Measurements from ENCODE around the gene DPPA4. TPM values are rescaled to one million over a fixed set of nuclear protein-coding genes. Genes with fewer than 3 reads are reported as not detected.

The DPPA4 gene
- total RNA-seq, 2 donors from 2014 or later: not detected

DNA sequence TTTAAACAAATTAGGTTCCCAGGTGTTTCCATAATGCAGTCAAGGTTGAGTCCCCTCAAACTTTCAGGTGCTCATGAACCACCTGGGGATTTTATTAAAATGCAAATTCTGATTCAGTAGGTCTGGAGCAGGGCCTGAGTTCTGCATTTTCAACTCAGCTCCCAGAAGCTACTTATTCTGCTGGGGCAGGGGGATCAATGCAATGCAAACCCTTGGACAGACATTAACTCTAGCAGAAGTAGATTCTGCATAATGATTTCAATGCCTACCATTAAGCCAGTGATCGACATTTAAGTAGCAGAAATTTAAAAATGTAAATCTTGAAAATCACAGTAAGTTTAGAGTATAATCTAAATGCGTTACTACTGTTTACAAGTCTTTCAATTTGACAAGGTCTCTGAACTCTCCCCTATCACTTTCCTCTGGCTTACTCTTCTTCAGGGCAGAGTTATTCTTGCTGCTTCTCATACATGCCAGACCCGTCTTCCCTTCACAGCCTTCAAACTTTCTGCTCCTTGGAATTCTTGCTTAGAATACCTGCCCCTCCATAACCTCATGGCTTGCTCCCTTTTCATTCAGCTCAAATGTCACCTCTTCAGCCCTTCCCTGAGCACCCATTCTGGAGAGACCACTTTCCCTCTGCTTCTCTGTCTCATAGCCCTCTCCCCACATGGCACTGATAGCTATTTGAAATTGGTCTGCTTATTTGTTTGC is 19.3 kb upstream of the DPPA4 start:
- H3K4me1 ChIP-seq: no peaks in the 10 kb centered on the region
- H3K36me3 ChIP-seq: no peaks in the 10 kb centered on the region
- H3K27me3 ChIP-seq: no peaks in the 10 kb centered on the region
- no peak overlapping the region for H3K27ac ChIP-seq
- no peak overlapping the region for H3K4me3 ChIP-seq
- DNase-seq (ENCODE audit: low spot score): no peak
- H3K9me3 ChIP-seq: no peaks in the 10 kb centered on the region
- TF ChIP-seq, protein P1, sequence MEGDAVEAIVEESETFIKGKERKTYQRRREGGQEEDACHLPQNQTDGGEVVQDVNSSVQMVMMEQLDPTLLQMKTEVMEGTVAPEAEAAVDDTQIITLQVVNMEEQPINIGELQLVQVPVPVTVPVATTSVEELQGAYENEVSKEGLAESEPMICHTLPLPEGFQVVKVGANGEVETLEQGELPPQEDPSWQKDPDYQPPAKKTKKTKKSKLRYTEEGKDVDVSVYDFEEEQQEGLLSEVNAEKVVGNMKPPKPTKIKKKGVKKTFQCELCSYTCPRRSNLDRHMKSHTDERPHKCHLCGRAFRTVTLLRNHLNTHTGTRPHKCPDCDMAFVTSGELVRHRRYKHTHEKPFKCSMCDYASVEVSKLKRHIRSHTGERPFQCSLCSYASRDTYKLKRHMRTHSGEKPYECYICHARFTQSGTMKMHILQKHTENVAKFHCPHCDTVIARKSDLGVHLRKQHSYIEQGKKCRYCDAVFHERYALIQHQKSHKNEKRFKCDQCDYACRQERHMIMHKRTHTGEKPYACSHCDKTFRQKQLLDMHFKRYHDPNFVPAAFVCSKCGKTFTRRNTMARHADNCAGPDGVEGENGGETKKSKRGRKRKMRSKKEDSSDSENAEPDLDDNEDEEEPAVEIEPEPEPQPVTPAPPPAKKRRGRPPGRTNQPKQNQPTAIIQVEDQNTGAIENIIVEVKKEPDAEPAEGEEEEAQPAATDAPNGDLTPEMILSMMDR (IDR thresholded peaks at IDR 0.05): no peak

DNA sequence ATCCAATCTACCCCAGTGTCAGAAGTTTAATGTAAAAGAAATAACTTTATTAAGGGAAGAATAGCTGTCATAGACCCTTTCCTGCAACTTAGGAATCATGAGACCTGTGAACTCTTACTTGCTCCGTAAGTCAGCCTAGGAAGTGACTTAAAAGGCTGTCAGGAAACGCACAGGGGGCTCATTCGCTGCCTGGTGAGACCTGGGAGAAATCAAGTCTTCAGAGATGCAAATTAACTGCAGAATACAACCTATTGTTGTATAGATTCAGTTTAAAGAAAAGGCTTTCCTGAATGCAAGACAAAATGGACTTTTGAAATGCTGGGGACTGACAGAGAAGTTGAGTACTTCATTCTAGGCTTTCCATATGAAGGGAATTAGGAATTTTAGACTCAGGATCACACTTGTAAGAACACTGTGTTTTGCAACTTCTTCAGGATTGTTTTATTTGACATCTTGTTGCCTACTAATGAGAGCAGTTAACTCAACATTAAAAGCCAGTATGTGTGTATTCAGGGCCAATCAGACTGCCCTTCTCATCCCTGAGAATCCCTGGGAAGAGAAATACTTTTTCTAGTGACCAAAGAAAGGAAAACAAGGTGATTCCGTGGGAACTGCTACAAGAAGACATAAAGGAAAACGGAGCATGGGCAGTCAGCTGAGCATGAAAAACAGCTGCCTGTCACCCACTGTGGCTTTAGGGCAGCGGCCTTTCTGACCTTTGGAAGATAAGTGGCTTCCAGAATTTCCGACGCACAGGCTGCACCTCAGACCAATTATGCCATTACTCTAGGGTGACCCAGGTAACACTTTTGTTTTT is 18.5 kb upstream of the DPPA4 start:
- Histone ChIP-seq H3K27me3 (no peaks in the 10 kb centered on the region), H3K4me1 (no peaks in the 10 kb centered on the region), H3K27ac (no peak overlapping the region), H3K9me3 (no peaks in the 10 kb centered on the region), H3K4me3 (no peak overlapping the region), H3K36me3 (no peaks in the 10 kb centered on the region)
- TF ChIP-seq, protein P1 (IDR thresholded peaks at IDR 0.05): no peak
- no peak for DNase-seq (ENCODE audit: low spot score)

DNA sequence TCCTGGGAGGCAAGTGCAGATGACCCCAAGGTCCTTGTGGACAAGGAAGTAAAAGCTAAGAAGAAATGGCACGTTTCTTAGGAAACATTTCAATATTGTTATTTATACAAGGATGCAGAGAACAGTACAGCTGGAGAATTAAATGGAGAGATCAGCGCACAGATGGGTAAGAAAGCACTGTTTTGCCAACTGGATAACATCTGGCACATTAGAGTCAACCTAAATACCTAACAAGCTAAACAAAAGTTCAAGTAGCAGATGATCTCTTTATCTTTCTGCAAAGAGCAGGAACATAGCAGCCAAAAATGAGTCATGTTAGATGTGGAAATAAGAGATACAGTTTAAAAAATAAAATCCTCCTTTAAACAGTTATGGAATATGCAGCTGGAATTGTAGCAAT is 15.7 kb upstream of the DPPA4 start:
- H3K9me3 ChIP-seq: no peaks in the 10 kb centered on the region
- H3K4me3 ChIP-seq: no peak overlapping the region
- no peaks in the 10 kb centered on the region for H3K4me1 ChIP-seq
- H3K27me3 ChIP-seq: no peaks in the 10 kb centered on the region
- TF ChIP-seq, protein P1 (IDR thresholded peaks at IDR 0.05): no peak
- H3K27ac ChIP-seq: no peak overlapping the region
- no peaks in the 10 kb centered on the region for H3K36me3 ChIP-seq
- no peak for DNase-seq (ENCODE audit: low spot score)

DNA sequence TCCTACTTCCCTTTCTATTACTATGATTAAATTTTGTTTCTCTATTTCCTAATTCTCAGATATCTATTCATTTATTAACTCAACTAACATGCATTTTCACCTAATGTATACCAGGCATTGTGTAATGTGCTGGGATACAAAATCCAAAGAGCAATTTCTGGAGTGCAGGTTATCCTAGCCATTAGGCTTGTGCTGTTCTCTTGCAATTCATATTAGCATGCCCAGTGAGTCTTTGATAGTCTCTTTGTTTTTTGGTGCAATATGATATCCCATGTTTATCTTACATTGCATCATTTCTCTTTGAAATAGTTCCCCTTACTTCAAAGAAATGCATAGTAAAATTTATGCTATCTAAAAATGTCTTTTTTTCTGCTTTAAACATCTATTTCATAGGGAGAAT is 13.9 kb upstream of the DPPA4 start:
- Histone ChIP-seq H3K27ac (no peak overlapping the region), H3K27me3 (no peaks in the 10 kb centered on the region), H3K4me3 (no peak overlapping the region), H3K36me3 (no peaks in the 10 kb centered on the region), H3K4me1 (no peaks in the 10 kb centered on the region), H3K9me3 (no peaks in the 10 kb centered on the region)
- DNase-seq (ENCODE audit: low spot score): no peak
- TF ChIP-seq, protein P1 (IDR thresholded peaks at IDR 0.05): no peak

DNA sequence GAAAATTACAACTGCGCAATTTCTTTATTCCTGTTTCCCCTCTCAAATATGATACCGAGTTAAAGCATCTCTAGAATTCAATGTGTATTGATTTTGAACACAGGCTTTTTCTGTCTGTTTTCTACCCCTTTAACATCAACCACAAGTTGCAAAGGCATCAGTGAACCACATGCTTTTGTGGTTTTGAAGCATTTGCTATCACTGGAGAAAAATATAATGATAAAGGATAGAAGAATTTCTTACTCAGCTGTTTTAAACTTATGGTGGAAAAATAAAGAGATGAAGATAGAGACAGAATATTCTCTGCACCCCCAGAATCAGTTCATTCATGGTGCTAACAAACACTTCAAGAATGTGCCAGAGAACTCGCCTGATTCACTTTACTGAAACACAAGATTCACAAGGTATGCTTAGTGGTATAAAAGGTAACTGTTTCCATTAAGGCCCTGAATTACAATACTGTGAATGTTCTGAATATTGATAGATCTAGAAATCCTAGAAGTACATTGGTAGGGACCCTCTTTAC is 9.5 kb upstream of the DPPA4 start:
- Histone ChIP-seq H3K36me3 (no peaks in the 10 kb centered on the region), H3K27me3 (no peaks in the 10 kb centered on the region), H3K4me1 (no peaks in the 10 kb centered on the region), H3K4me3 (no peak overlapping the region), H3K27ac (no peak overlapping the region), H3K9me3 (no peaks in the 10 kb centered on the region)
- TF ChIP-seq, protein P1 (IDR thresholded peaks at IDR 0.05): no peak
- no peak for DNase-seq (ENCODE audit: low spot score)
